ENCODE data around the gene GHSR. TPM values are rescaled to one million over a fixed set of nuclear protein-coding genes. Genes with fewer than 3 reads are reported as not detected.

Gene GHSR
- total and polyA plus RNA-seq, 7 donors: not detected

DNA sequence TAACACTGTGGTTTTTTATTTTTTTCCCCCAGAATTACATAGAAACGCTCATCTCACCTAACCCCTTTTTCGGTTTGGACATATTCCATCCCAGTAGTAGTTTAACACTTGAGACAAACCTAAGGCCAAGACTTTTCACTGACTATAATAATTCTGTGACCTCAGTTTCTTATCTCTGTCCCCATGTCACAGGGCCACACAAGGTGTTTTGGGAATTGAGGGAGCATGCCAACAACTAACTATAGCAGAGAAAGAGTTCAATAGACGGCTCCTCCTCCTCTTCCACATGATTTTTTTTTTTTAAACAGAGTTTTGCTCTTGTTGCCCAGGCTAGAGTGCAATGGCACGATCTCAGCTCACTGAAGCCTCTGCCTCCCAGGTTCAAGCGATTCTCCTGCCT, 27.4 kb upstream of the GHSR start:
- intact Hi-C loops (cut with DNase I): loop anchor here (5.0 to 10.0 kb wide), 4 partner anchors 111 to 831 kb away; partner anchors contain the start of gene FNDC3B (in 1 of the 2)
- ATAC-seq (no peak), DNase-seq (no peak)

DNA sequence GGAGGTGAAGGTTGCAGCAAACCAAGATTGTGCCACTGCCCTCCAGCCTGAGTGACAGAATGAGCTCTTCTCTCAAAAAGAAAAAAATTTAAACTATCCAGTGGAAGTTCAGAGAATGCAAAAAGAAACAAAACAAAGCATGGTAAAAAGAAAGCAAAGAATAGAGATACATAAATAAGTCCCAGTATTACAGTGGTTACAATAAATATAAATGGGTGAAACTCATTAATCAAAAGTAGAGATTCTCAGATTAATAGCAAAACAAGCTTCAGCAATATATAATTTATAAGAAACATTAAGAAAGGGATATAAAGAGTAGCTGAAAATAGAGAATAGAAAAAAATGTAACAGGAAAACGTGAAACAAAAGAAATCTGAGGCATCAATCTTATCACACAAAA, 23.6 kb upstream of the GHSR start:
- WGBS, 3 donors: 50 to 66% (median 54%) methylated on average over 1 of the region's 1 CpG
- DNase-seq: no peak

More for the DNA sequence above, 27.4 kb upstream of the GHSR start:
- H3K9me3 ChIP-seq: peaks cover 8% of the 10 kb centered on the region
- TF ChIP-seq CTCF (IDR thresholded peaks at IDR 0.05): no peak
- H3K4me3 ChIP-seq: no peak overlapping the region
- no peaks in the 10 kb centered on the region for H3K4me1 ChIP-seq
- no peaks in the 10 kb centered on the region for H3K27me3 ChIP-seq (ENCODE audit: insufficient read depth in 3 of 3, low read length in 2 of 3)
- no peak overlapping the region for H3K27ac ChIP-seq
- no peaks in the 10 kb centered on the region for H3K36me3 ChIP-seq (ENCODE audit: insufficient read depth in 1 of 2, low read depth in 1 of 2)
- 85% methylated on average over 5 of the region's 5 CpGs for WGBS, 3 donors

GRCh38 chr3:172470588-172470987, 22.3 kb upstream of the GHSR start:
- H3K27me3 ChIP-seq (ENCODE audit: insufficient read depth in 3 of 3, low read length in 2 of 3): no peaks in the 10 kb centered on the region
- no peak overlapping the region for H3K27ac ChIP-seq
- ATAC-seq (no peak), DNase-seq (no peak)
- H3K4me3 ChIP-seq: no peak overlapping the region
- no peaks in the 10 kb centered on the region for H3K36me3 ChIP-seq (ENCODE audit: insufficient read depth in 1 of 2, low read depth in 1 of 2)
- no peak for TF ChIP-seq CTCF (IDR thresholded peaks at IDR 0.05)
- intact Hi-C loops (cut with DNase I): loop anchor here in 1 of 2 donors (10.0 kb wide), 3 partner anchors 106 to 826 kb away; partner anchors contain the start of gene FNDC3B
- peaks cover 8% of the 10 kb centered on the region for H3K9me3 ChIP-seq
- H3K4me1 ChIP-seq: no peaks in the 10 kb centered on the region
- 79 to 91% (median 88%) methylated on average over 1 of the region's 1 CpG for WGBS, 3 donors

More for the DNA sequence above, 23.6 kb upstream of the GHSR start:
- intact Hi-C loops (cut with DNase I): loop anchor here in 1 of 2 donors (10.0 kb wide), 3 partner anchors 107 to 827 kb away; partner anchors contain the start of gene FNDC3B
- H3K4me3 ChIP-seq: no peak overlapping the region
- ATAC-seq: no peak
- no peak for TF ChIP-seq CTCF (IDR thresholded peaks at IDR 0.05)
- H3K27me3 ChIP-seq (ENCODE audit: insufficient read depth in 3 of 3, low read length in 2 of 3): no peaks in the 10 kb centered on the region
- no peaks in the 10 kb centered on the region for H3K36me3 ChIP-seq (ENCODE audit: insufficient read depth in 1 of 2, low read depth in 1 of 2)
- no peaks in the 10 kb centered on the region for H3K4me1 ChIP-seq
- peaks cover 8% of the 10 kb centered on the region for H3K9me3 ChIP-seq
- no peak overlapping the region for H3K27ac ChIP-seq

- Histone ChIP-seq H3K9me3 (peaks cover 8% of the 10 kb centered on the region), H3K4me1 (no peaks in the 10 kb centered on the region), H3K27ac (no peak overlapping the region), H3K4me3 (no peak overlapping the region), H3K27me3 (ENCODE audit: insufficient read depth in 3 of 3, low read length in 2 of 3) (no peaks in the 10 kb centered on the region), H3K36me3 (ENCODE audit: insufficient read depth in 1 of 2, low read depth in 1 of 2) (no peaks in the 10 kb centered on the region)
- intact Hi-C loops (cut with DNase I): no loop called here
- DNase-seq (no peak), ATAC-seq (no peak)
- WGBS, 3 donors: 83 to 92% (median 89%) methylated on average over 2 of the region's 2 CpGs
- no peak for TF ChIP-seq CTCF (IDR thresholded peaks at IDR 0.05)
Measured at GRCh38 chr3:172467170-172467824, 19.0 kb upstream of the GHSR start.
